AG09319 (cell line): ENCODE results near the gene KIFC1.
"Not testable (repeated sequence)": the region's sequence is repeated elsewhere in the genome, so short reads cannot be mapped to it uniquely, and the experiment has no call there.

Source experiments
- DNase-seq: peaks from one replicate; pipeline ENCODE4 v3.0.0-alpha.2; 2010; ENCODE audit warnings: low read depth; ENCODE audit errors: extremely low read depth
- TF ChIP-seq, protein P1 (sequence below): IDR thresholded peaks from 2 replicates; pipeline ENCODE4 v1.5.1; 2011; ENCODE audit warnings: low read depth, mild to moderate bottlenecking, inconsistent platforms, low read length, moderate library complexity

KIFC1 gene

DNA sequence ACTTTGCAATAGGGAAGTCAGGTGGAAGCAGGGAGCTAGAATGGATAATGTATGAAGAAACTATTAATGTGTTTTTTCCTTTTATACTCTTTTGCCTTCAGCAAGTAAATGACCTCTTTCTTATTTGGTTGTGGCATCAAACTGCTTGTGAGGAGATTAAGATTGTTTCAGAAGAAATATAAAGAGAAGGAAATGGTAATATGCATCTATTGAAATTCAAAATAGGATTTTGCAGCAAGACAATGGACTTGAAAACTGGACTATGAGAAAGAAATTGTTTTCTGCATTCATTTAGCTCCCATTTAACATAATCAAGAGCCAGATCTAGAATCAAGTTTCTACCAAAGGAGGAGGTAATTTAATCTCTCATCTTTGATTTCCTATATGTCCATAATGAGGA is 32.3 kb upstream of the KIFC1 start:
- no peak for DNase-seq
- TF ChIP-seq, protein P1, sequence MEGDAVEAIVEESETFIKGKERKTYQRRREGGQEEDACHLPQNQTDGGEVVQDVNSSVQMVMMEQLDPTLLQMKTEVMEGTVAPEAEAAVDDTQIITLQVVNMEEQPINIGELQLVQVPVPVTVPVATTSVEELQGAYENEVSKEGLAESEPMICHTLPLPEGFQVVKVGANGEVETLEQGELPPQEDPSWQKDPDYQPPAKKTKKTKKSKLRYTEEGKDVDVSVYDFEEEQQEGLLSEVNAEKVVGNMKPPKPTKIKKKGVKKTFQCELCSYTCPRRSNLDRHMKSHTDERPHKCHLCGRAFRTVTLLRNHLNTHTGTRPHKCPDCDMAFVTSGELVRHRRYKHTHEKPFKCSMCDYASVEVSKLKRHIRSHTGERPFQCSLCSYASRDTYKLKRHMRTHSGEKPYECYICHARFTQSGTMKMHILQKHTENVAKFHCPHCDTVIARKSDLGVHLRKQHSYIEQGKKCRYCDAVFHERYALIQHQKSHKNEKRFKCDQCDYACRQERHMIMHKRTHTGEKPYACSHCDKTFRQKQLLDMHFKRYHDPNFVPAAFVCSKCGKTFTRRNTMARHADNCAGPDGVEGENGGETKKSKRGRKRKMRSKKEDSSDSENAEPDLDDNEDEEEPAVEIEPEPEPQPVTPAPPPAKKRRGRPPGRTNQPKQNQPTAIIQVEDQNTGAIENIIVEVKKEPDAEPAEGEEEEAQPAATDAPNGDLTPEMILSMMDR = no peak

DNA sequence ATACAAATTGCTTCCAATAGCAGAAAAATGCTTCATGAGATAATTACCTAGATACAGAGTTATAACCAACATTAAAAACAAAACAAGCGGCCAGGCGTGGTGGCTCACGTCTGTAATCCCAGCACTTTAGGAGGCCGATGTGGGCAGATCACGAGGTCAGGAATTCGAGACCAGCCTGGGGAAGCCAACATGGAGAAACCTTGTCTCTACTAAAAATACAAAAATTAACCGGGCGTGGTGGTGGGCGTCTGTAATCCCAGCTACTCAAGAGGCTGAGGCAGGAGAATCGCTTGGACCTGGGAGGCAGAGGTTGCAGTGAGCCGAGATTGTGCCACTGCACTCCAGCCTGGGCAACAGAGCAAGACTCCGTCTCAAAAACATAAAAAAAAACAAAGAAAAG is 28.1 kb upstream of the KIFC1 start:
- not testable (repeated sequence) for DNase-seq

DNA sequence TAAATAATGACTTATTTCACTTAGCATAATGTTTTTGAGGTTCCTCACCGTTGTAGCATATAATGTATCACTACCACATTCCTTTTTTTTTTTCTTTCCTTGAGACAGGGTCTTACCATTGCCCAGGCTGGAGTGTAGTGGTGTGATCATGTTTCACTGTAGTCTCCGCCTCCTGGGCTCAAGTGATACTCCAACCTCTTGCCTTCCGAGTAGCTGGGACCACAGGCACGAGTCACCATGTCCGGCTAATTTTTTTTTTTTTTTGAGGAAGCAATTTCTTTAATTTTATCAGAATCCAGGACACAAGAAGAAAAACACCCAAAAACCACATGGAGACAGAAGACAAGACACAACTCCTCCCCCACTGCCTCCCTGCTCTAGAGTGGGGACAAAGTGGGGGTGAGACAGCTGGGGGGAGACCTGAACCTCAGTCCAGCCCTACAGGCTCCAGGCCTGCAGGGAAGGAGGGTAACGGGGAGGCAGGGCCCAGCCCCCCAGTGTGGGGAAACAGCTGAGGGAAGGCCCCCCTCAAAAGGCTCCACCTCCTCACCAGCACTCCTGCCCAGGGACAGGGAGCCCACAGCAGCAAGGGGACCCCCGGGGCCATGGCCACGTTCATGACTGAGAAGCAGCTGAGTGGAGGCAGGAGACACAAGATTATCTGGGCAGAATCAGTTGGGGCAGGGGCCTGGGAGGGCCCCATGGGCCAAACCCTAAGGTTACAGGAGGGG is 27.0 kb upstream of the KIFC1 start:
- not testable (repeated sequence) for DNase-seq

DNA sequence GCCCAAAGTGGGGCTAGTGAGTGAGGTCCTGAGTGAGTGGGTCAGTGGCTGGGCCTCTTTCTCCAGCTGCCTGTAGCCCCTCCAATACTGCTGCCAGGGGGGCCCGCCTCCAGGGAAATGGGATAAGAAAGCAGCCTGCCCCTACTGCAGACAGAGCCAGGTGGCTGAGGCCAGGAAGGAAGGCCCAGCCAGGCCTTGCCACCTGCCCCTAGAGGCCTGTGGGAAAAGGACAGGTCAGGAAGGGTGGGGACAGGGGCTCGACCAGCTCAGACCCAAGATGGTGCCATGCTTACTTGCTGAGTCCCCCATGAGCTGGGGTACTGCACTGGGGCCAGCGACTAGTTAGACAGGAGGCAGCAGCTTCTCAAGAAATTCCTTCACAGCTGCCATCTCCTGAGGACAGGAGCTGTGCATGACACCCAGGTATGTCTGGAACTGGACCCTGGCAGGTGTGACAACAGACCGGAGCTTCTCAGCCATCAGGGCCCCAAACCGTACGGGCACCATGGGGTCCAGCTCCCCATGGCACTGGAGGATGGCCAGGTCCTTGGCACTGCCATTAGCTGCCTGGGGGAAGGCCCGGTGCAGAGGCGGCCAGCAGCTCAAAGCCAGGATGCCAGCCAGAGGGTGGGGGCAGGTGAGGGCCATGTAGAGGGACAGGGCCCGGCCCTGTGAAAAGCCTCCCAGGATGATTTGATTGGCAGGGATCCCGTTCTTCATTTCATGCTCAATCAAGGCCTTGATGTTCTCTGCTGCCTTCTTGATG is 26.2 kb upstream of the KIFC1 start:
- DNase-seq = not testable (repeated sequence)

DNA sequence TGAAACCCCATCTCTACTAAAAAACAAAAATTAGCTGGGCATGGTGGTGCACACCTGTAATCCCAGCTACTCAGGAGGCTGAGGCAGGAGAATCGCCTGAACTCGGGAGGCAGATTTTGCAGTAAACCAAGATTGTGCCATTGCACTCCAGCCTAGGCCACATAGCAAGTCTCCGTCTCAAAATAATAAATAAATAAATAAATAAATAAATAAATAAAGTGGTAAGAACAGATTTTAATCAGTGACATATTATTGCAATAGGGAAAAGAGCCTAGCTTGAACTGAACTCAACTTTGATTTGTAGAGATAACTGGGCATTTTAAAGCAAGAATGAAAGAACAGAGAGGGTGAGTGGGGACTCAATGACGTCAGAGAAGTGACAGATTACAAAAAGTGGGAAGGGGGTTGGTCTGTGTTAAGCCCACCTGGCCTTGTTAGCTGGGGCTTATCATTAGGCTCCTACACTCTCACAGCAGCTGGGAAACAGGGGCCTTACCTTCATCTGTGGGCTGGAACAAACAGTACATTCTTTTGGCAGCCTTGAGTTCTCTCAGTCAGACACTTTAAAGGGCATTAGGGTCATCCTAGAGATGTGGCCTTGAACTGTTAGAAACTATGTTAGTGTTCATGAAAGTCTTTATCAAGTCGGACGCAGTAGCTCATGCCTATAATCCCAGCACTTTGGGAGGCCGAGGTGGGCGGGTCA is 24.5 kb upstream of the KIFC1 start:
- no peak for DNase-seq

DNA sequence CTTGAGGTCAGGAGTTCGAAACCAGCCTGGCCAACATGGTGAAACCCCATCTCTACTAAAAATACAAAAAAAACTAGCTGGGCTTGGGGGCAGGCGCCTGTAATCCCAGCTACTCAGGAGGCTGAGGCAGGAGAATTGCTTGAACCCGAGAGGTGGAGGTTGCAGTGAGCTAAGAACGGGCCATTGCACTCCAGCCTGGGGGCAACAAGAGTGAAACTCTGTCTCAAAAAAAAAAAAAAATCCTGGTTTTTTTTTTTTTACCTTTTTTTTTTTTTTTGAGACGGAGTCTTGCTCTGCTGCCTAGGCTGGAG is 24.0 kb upstream of the KIFC1 start:
- DNase-seq = not testable (repeated sequence)

More for the DNA sequence above, 24.5 kb upstream of the KIFC1 start:
- TF ChIP-seq, protein P1 = no peak

DNA sequence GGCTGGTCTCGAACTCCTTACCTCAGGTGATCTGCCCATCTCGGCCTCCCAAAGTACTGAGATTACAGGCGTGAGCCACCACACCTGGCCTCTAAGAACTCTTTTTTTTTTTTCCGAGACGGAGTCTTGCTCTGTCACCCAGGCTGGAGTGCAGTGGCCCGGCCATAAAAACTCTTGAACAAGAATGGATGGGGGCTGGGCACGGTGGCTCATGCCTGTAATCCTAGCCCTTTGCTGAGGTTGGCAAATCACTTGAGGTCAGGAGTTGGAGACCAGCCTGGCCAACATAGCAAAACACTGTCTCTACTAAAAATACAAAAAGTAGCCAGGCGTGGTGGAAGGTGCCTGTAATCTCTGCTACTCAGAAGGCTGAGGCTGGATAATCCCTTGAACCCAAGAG is 19.7 kb upstream of the KIFC1 start:
- not testable (repeated sequence) for DNase-seq

DNA sequence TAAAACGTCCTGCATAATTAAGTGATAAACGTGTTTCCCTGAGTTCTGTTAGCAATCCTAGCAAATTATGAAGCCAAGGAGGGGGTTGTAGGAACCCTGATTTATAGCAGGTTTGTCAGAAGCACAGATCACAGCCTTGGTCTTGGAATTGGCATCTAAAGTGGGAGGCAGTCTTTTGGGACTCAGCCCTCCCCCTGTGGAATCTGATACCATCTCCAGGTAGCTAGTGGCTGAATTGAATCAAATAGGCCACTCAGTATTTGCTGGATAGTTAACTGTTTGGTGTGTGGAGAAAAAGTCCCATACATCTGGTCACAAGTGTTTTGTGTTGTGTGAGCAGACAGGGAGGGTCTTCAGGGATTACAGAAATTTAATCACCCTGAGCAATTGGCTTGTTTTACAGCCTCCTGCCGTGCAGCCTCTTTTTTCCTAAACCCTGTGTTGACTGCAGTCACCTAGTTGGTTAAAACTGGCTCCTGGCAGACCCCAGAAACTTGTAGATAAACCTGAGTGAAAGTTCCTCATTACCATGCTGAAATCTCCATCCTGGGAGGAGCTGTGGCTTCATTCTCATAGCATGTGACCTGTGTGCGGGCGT is 19.0 kb upstream of the KIFC1 start:
- no peak for DNase-seq
- TF ChIP-seq, protein P1 = no peak

DNA sequence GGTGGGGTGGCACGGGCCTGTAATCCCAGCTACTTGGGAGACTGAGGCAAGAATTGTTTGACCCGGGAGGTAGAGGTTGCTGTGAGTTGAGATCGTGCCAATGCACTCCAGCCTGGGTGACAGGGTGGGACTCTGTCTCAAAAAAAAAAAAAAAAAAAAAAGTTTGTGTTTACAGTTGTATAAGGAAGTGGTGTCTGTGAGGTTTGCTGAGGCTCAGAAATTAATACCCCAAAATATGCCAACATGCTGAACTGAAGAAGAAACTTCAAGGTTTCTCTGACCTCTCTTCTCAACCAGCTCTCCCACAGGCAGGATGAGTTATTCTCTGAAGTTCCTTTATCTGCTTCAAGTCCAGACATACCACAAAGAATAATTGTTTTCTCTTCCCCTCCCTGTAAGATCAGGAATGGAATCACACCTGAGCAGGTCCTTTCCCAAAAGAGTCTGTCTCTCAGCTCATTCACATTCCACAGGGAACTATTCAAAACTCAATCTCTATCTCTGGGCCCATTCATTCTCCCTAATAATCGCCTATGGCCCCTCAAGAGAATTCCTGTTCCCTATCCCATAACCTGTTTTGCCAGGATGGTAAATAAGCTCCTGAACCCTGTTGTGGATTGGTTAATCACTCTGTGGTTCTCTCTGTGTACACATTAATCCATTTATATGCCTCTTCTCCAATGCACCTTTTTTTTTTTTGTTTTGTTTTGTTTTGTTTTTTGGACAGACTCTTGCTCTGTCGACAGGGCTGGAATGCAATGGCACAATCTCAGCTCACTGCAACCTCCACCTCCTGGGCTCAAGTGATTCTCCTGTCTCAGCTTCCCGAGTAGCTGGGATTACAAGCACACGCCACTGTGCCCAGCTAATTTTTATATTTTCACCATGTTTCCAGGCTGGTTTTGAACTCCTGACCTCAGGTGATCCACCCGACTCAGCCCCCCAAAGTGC is 17.4 kb upstream of the KIFC1 start:
- TF ChIP-seq, protein P1 = no peak
- DNase-seq = no peak
